HCT116 (cell line): Measurements from ENCODE around the gene CYB5RL. TPM values are rescaled to one million over a fixed set of nuclear protein-coding genes. Genes with fewer than 3 reads are reported as not detected.

ENCODE experiments used
- ATAC-seq: fragments of 200-7000 bp; cut with Tn5 transposase; 2 replicates; pipeline ENCODE4 v1.9.1; 2020; ENCODE audit warnings: mild to moderate bottlenecking, moderate library complexity
- BruUV-seq: library from RNA; stranded (reverse); fragments of 400-500 nt; replicated peaks from 2 replicates; lab custom pipeline; 2021; lab: Mats Ljungman, UMichigan
- CTCF ChIA-PET: fragments of 300-600 bp; sonication (Branson Sonifier 250); formaldehyde crosslinking; loops from one replicate; lab custom pipeline; 2021; ENCODE audit warnings: antibody characterized with exemption; lab: Charles Lee
- POLR2A ChIA-PET: fragments of 300-600, 350-600 bp; sonication (Branson Sonifier 250); formaldehyde crosslinking; loops from one replicate; lab custom pipeline; 2021; ENCODE audit warnings: antibody characterized with exemption; lab: Charles Lee
- RAD21 ChIA-PET, 2 experiments: fragments of 300-600 bp; sonication (Branson Sonifier 250); formaldehyde crosslinking; loops; one replicate each; lab custom pipeline; 2023; ENCODE audit warnings: low total read pairs in 2 of 2; ENCODE audit not compliant: uncharacterized antibody in 2 of 2, unreplicated experiment in 2 of 2, low non-redundant PET in 1 of 2; lab: Charles Lee
- DNase-seq: peaks from one replicate; pipeline ENCODE4 v3.0.0-alpha.2; 2010; ENCODE audit warnings: low read depth, low spot score
- H2AFZ ChIP-seq: fragments of 200-600 bp; shearing (Covaris generic), sonication (generic); 2 replicates; pipeline ENCODE4 v1.6.1; 2017; ENCODE audit warnings: low read depth, mixed run types, mixed read lengths, antibody characterized with exemption, low read length; ENCODE audit not compliant: poor library complexity, severe bottlenecking
- H3K27ac ChIP-seq: 2 replicates; pipeline ENCODE4 v1.5.1; 2012; ENCODE audit warnings: low read depth, low read length
- H3K27me3 ChIP-seq: fragments of 200-600 bp; sonication (generic); 2 replicates; pipeline ENCODE4 v1.6.1; 2016; ENCODE audit warnings: mixed run types, low read length, mixed read lengths; ENCODE audit not compliant: insufficient read depth
- H3K36me3 ChIP-seq, 2 experiments: fragments of 200-500 bp in 1 of 2; fragments of 200-600 bp in 1 of 2; sonication (Bioruptor generic) in 1 of 2; sonication (generic) in 1 of 2; 2 replicates each; pipeline versions ENCODE4 v1.5.1 to v1.6.1; 2014 to 2016; ENCODE audit warnings: low read length in 2 of 2, inconsistent platforms in 1 of 2, mixed read lengths in 1 of 2, mixed run types in 1 of 2; ENCODE audit not compliant: insufficient read depth in 2 of 2, control insufficient read depth in 1 of 2
- H3K4me1 ChIP-seq, 2 experiments: fragments of 200-600 bp in 1 of 2; sonication (generic) in 1 of 2; 2 replicates each; pipeline versions ENCODE4 v1.5.1 to v1.6.1; 2012 to 2017; ENCODE audit warnings: low read length in 2 of 2, inconsistent platforms in 1 of 2, mild to moderate bottlenecking in 1 of 2, mixed read lengths in 1 of 2, mixed run types in 1 of 2, moderate library complexity in 1 of 2; ENCODE audit not compliant: insufficient read depth in 2 of 2, control insufficient read depth in 1 of 2
- H3K4me2 ChIP-seq: fragments of 200-600 bp; sonication (generic); 2 replicates; pipeline ENCODE4 v1.6.1; 2017; ENCODE audit warnings: mixed run types, low read length, mixed read lengths
- H3K4me3 ChIP-seq, 2 experiments: fragments of 200-600 bp in 1 of 2; sonication (generic) in 1 of 2; replicated peaks in 1 of 2; 2 replicates each; pipeline ENCODE4 v1.5.1; 2011 to 2016; ENCODE audit warnings: low read length in 2 of 2, control low read depth in 1 of 2, low read depth in 1 of 2, mild to moderate bottlenecking in 1 of 2, mixed read lengths in 1 of 2, mixed run types in 1 of 2
- H3K79me2 ChIP-seq: fragments of 200-600 bp; sonication (generic); 2 replicates; pipeline ENCODE4 v1.6.1; 2017; ENCODE audit warnings: mild to moderate bottlenecking, mixed run types, low read length, moderate library complexity, mixed read lengths; ENCODE audit not compliant: insufficient read depth
- H3K9ac ChIP-seq: fragments of 200-600 bp; sonication (generic); 2 replicates; pipeline ENCODE4 v1.6.1; 2016; ENCODE audit warnings: low read length, mixed read lengths
- H3K9me2 ChIP-seq: fragments of 200-600 bp; sonication (generic), shearing (Covaris generic); 2 replicates; pipeline ENCODE4 v1.6.1; 2017; ENCODE audit warnings: mixed run types, mild to moderate bottlenecking, moderate library complexity; ENCODE audit not compliant: insufficient read depth
- H3K9me3 ChIP-seq, 2 experiments: fragments of 200-500 bp in 1 of 2; fragments of 200-600 bp in 1 of 2; sonication (Bioruptor generic) in 1 of 2; sonication (generic) in 1 of 2; 2 replicates each; pipeline ENCODE4 v1.6.1; 2014 to 2017; ENCODE audit warnings: low read length in 2 of 2, mixed read lengths in 2 of 2, inconsistent platforms in 1 of 2, low read depth in 1 of 2, mild to moderate bottlenecking in 1 of 2, mixed run types in 1 of 2, moderate library complexity in 1 of 2; ENCODE audit not compliant: control insufficient read depth in 1 of 2, insufficient read depth in 1 of 2
- H4K20me1 ChIP-seq: fragments of 200-600 bp; sonication (generic), shearing (Covaris generic); 2 replicates; pipeline ENCODE4 v1.6.1; 2017; ENCODE audit warnings: mixed run types, mild to moderate bottlenecking, moderate library complexity; ENCODE audit not compliant: insufficient read depth
- CBX3 ChIP-seq: IDR thresholded peaks from 2 replicates; pipeline ENCODE4 v1.6.1; 2012; ENCODE audit warnings: low read depth
- CEBPB ChIP-seq: IDR thresholded peaks from 2 replicates; pipeline ENCODE4 v1.6.1; 2012; ENCODE audit warnings: low read depth
- EGR1 ChIP-seq: IDR thresholded peaks from 2 replicates; pipeline ENCODE4 v1.6.1; 2012; ENCODE audit warnings: low read depth
- ELF1 ChIP-seq: IDR thresholded peaks from 2 replicates; pipeline ENCODE4 v1.6.1; 2012; ENCODE audit warnings: low read depth, borderline replicate concordance
- EZH2 ChIP-seq: fragments of 200-600 bp; sonication (generic); IDR thresholded peaks from 2 replicates; pipeline ENCODE4 v1.6.1; 2017; ENCODE audit warnings: antibody characterized with exemption, mixed run types
- EZH2phosphoT487 ChIP-seq: fragments of 200-600 bp; IDR thresholded peaks from 2 replicates; pipeline ENCODE4 v1.6.1; 2018; ENCODE audit warnings: antibody characterized with exemption, borderline replicate concordance
- MAX ChIP-seq: IDR thresholded peaks from 2 replicates; pipeline ENCODE4 v1.6.1; 2012
- POLR2A ChIP-seq: IDR thresholded peaks from 2 replicates; pipeline ENCODE4 v1.7.0; 2011; ENCODE audit warnings: borderline replicate concordance; ENCODE audit not compliant: insufficient read depth, insufficient read length; ENCODE audit errors: extremely low read depth
- POLR2AphosphoS5 ChIP-seq: IDR thresholded peaks from 2 replicates; pipeline ENCODE4 v1.6.1; 2011; ENCODE audit warnings: mild to moderate bottlenecking, low read depth, low read length, moderate library complexity
- RAD21 ChIP-seq: IDR thresholded peaks from 2 replicates; pipeline ENCODE4 v1.6.1; 2012; ENCODE audit warnings: low read depth, mild to moderate bottlenecking
- SIN3A ChIP-seq: IDR thresholded peaks from 2 replicates; pipeline ENCODE4 v1.6.1; 2012; ENCODE audit warnings: low read depth
- SP1 ChIP-seq: IDR thresholded peaks from 2 replicates; pipeline ENCODE4 v1.6.1; 2012; ENCODE audit warnings: low read depth
- SRF ChIP-seq: IDR thresholded peaks from 2 replicates; pipeline ENCODE4 v1.6.1; 2012; ENCODE audit warnings: low read depth
- TCF7L2 ChIP-seq: IDR thresholded peaks from 2 replicates; pipeline ENCODE4 v1.7.0; 2011; ENCODE audit warnings: borderline replicate concordance, inconsistent platforms; ENCODE audit not compliant: insufficient read depth, insufficient read length; ENCODE audit errors: extremely low read depth
- YY1 ChIP-seq: IDR thresholded peaks from 2 replicates; pipeline ENCODE4 v1.6.1; 2011; ENCODE audit warnings: low read length, low read depth, moderate library complexity, mild to moderate bottlenecking; ENCODE audit not compliant: insufficient replicate concordance; ENCODE audit errors: extremely low read depth
- ZFX ChIP-seq: fragments of 450-650 bp; IDR thresholded peaks from 2 replicates; pipeline ENCODE4 v1.6.1; 2017
- ZNF274 ChIP-seq: fragments of 200-500 bp; sonication (Bioruptor generic); IDR thresholded peaks from 2 replicates; pipeline ENCODE4 v1.6.1; 2014; ENCODE audit warnings: mild to moderate bottlenecking, low read depth, low read length, inconsistent platforms
- intact Hi-C: fragments of 100-400 bp; cut with micrococcal nuclease; formaldehyde crosslinking; loops from 2 replicates; pipeline ENCODE4 v1.10.0; 2022
- total RNA-seq: library from RNA; stranded (reverse); gene quantifications from one replicate; pipeline ENCODE4 v1.2.1, GENCODE V29; 2021; ENCODE audit not compliant: unreplicated experiment
- TF ChIP-seq, protein P1 (sequence below), 3 experiments: fragments of 200-600 bp in 1 of 3; sonication (generic) in 1 of 3; IDR thresholded peaks in 2 of 3; conservative IDR thresholded peaks in 1 of 3; 2 replicates each; pipeline ENCODE4 v1.5.1; 2012 to 2017; ENCODE audit warnings: low read depth in 2 of 3, low read length in 2 of 3, antibody characterized with exemption in 1 of 3, borderline replicate concordance in 1 of 3, control low read depth in 1 of 3, mild to moderate bottlenecking in 1 of 3, mixed read lengths in 1 of 3, mixed run types in 1 of 3, moderate library complexity in 1 of 3; ENCODE audit not compliant: insufficient read depth in 1 of 3
- TF ChIP-seq, protein P2 (sequence below): IDR thresholded peaks from 2 replicates; pipeline ENCODE4 v1.6.1; 2011; ENCODE audit warnings: mild to moderate bottlenecking, low read length, moderate library complexity; ENCODE audit not compliant: insufficient replicate concordance; ENCODE audit errors: extremely low read depth
- TF ChIP-seq, protein P3 (sequence below): IDR thresholded peaks from 2 replicates; pipeline ENCODE4 v1.6.1; 2012; ENCODE audit warnings: low read depth

Gene CYB5RL
- total RNA-seq, 1 experiment from 2014 or later: 11.7 TPM

GRCh38 chr1:54190526-54190925, 9.3 kb downstream of the CYB5RL start:
- intact Hi-C loops: no loop called here
- ATAC-seq (no peak), DNase-seq (no peak)
- Histone ChIP-seq H3K27me3 (no peaks in the 10 kb centered on the region), H3K27ac (no peak overlapping the region), H3K4me1 (no peaks in the 10 kb centered on the region), H3K4me3 (no peak overlapping the region), H3K9me2 (no peaks in the 10 kb centered on the region), H3K9ac (no peak overlapping the region), H3K79me2 (no peaks in the 10 kb centered on the region), H2AFZ (no peak overlapping the region), H3K36me3 (0 out of 4 replicates have a peak, but pooled peaks cover 0 to 3% of the 10 kb centered on the region in 2 experiments), H3K4me2 (no peak overlapping the region), H3K9me3 (no peaks in the 10 kb centered on the region), H4K20me1 (no peaks in the 10 kb centered on the region)
- CTCF ChIA-PET: interaction anchor here (1.3 kb wide), 1 partner anchor 9 kb away, joined by 3 read pairs; no protein-coding TSS in a partner anchor
- RAD21 ChIA-PET: no interaction called here
- TF ChIP-seq ZNF274: no peak
- no peak for TF ChIP-seq POLR2A
- TF ChIP-seq CEBPB: no peak
- no peak for TF ChIP-seq ZFX
- TF ChIP-seq, protein P1, sequence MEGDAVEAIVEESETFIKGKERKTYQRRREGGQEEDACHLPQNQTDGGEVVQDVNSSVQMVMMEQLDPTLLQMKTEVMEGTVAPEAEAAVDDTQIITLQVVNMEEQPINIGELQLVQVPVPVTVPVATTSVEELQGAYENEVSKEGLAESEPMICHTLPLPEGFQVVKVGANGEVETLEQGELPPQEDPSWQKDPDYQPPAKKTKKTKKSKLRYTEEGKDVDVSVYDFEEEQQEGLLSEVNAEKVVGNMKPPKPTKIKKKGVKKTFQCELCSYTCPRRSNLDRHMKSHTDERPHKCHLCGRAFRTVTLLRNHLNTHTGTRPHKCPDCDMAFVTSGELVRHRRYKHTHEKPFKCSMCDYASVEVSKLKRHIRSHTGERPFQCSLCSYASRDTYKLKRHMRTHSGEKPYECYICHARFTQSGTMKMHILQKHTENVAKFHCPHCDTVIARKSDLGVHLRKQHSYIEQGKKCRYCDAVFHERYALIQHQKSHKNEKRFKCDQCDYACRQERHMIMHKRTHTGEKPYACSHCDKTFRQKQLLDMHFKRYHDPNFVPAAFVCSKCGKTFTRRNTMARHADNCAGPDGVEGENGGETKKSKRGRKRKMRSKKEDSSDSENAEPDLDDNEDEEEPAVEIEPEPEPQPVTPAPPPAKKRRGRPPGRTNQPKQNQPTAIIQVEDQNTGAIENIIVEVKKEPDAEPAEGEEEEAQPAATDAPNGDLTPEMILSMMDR (IDR thresholded peaks at IDR 0.05 in 2 of 3, conservative IDR thresholded peaks at IDR 0.05 in 1 of 3; ENCODE audit: borderline replicate concordance in 1 of 3, insufficient read depth in 1 of 3, low read depth in 2 of 3, low read length in 2 of 3): no peak
- no peak for TF ChIP-seq SRF
- TF ChIP-seq YY1: no peak
- TF ChIP-seq EGR1: no peak
- no peak for TF ChIP-seq SP1
- TF ChIP-seq MAX: no peak
- TF ChIP-seq EZH2phosphoT487: no peak
- TF ChIP-seq SIN3A: no peak
- TF ChIP-seq, protein P2, sequence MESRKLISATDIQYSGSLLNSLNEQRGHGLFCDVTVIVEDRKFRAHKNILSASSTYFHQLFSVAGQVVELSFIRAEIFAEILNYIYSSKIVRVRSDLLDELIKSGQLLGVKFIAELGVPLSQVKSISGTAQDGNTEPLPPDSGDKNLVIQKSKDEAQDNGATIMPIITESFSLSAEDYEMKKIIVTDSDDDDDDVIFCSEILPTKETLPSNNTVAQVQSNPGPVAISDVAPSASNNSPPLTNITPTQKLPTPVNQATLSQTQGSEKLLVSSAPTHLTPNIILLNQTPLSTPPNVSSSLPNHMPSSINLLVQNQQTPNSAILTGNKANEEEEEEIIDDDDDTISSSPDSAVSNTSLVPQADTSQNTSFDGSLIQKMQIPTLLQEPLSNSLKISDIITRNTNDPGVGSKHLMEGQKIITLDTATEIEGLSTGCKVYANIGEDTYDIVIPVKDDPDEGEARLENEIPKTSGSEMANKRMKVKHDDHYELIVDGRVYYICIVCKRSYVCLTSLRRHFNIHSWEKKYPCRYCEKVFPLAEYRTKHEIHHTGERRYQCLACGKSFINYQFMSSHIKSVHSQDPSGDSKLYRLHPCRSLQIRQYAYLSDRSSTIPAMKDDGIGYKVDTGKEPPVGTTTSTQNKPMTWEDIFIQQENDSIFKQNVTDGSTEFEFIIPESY: no peak
- no peak for TF ChIP-seq ELF1
- TF ChIP-seq, protein P3, sequence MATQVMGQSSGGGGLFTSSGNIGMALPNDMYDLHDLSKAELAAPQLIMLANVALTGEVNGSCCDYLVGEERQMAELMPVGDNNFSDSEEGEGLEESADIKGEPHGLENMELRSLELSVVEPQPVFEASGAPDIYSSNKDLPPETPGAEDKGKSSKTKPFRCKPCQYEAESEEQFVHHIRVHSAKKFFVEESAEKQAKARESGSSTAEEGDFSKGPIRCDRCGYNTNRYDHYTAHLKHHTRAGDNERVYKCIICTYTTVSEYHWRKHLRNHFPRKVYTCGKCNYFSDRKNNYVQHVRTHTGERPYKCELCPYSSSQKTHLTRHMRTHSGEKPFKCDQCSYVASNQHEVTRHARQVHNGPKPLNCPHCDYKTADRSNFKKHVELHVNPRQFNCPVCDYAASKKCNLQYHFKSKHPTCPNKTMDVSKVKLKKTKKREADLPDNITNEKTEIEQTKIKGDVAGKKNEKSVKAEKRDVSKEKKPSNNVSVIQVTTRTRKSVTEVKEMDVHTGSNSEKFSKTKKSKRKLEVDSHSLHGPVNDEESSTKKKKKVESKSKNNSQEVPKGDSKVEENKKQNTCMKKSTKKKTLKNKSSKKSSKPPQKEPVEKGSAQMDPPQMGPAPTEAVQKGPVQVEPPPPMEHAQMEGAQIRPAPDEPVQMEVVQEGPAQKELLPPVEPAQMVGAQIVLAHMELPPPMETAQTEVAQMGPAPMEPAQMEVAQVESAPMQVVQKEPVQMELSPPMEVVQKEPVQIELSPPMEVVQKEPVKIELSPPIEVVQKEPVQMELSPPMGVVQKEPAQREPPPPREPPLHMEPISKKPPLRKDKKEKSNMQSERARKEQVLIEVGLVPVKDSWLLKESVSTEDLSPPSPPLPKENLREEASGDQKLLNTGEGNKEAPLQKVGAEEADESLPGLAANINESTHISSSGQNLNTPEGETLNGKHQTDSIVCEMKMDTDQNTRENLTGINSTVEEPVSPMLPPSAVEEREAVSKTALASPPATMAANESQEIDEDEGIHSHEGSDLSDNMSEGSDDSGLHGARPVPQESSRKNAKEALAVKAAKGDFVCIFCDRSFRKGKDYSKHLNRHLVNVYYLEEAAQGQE: no peak
- no peak for TF ChIP-seq TCF7L2
- TF ChIP-seq RAD21: no peak
- no peak for TF ChIP-seq CBX3
- TF ChIP-seq POLR2AphosphoS5: no peak
- TF ChIP-seq EZH2: no peak
- BruUV-seq: no TSS peak
- POLR2A ChIA-PET: no interaction called here
